Effector memory CD8-positive, alpha-beta T cell (primary cell): ENCODE data around the gene IDNK.

Experiments used
- ATAC-seq: fragments of 150-1000 bp; cut with Tn5 transposase; replicated peaks from 2 replicates; pipeline ENCODE4 v1.10.0; 2021; ENCODE audit warnings: mild to moderate bottlenecking, moderate library complexity
- DNase-seq, 3 experiments: peaks; one replicate each; pipeline ENCODE4 v3.0.0; 2021
- H3K27ac Mint-ChIP-seq, 2 donors: one replicate each; pipeline ENCODE4 v1.8.0; 2022; ENCODE audit warnings: mild to moderate bottlenecking in 2 of 2, mixed read lengths in 2 of 2, moderate library complexity in 2 of 2
- H3K27me3 Mint-ChIP-seq, 2 donors: one replicate each; pipeline ENCODE4 v1.8.0; 2022; ENCODE audit warnings: mixed read lengths in 2 of 2
- H3K36me3 Mint-ChIP-seq: one replicate; pipeline ENCODE4 v1.8.0; 2022; ENCODE audit warnings: mild to moderate bottlenecking, moderate library complexity, mixed read lengths; ENCODE audit not compliant: insufficient read depth
- H3K4me1 Mint-ChIP-seq, 2 donors: one replicate each; pipeline ENCODE4 v1.8.0; 2022; ENCODE audit warnings: low read depth in 2 of 2, mixed read lengths in 2 of 2
- H3K4me3 Mint-ChIP-seq, 2 donors: one replicate each; pipeline ENCODE4 v1.8.0; 2022; ENCODE audit warnings: mild to moderate bottlenecking in 2 of 2, mixed read lengths in 2 of 2, moderate library complexity in 2 of 2
- H3K9me3 Mint-ChIP-seq, 2 donors: one replicate each; pipeline ENCODE4 v1.8.0; 2022; ENCODE audit warnings: mixed read lengths in 2 of 2

Gene IDNK

DNA sequence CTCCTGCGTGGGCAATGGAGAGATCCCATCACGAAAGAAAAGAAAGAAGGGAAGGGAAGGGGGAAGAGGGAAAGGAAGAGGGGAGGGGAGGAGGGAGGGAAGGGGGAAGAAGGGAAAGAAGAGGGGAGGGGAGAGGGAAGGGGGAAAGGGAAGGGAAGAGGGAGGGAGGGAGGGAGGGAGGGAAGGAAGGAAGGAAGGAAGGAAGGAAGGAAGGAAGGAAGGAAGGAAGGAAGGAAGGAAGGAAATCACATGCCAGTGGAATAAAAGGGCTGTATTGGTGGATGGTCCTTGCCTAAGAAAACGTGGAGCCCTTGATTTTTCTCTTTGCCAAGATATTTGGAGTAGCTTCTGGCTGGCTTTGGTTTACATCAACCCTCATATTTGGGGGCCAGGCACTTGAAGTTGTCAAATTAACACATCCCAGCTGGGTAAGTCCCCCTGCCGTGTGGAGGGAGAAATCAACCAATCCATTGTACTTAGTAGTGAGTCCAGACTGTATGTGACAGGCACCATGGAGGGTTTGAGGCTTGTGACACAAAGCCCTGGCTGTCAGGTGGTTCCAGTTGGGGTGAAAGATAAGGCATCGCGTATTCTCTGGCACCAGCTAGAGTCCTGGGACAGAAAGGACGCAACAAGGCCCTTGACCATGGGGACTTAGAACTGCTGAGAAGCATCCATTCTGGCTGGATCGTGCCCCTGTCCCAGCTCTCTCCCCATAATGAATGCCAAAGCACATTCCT, 23.7 kb downstream of the IDNK start:
- no peaks in the 10 kb centered on the region for H3K9me3 Mint-ChIP-seq
- H3K36me3 Mint-ChIP-seq: peaks cover 21% of the 10 kb centered on the region
- peak overlapping the region; percentile 55 to 67 for H3K27ac Mint-ChIP-seq
- ATAC-seq (no peak), DNase-seq (no peak)
- H3K4me1 Mint-ChIP-seq: peaks cover 0 to 3% of the 10 kb centered on the region in 2 donors
- no peak overlapping the region for H3K4me3 Mint-ChIP-seq
- H3K27me3 Mint-ChIP-seq: no peaks in the 10 kb centered on the region

DNA sequence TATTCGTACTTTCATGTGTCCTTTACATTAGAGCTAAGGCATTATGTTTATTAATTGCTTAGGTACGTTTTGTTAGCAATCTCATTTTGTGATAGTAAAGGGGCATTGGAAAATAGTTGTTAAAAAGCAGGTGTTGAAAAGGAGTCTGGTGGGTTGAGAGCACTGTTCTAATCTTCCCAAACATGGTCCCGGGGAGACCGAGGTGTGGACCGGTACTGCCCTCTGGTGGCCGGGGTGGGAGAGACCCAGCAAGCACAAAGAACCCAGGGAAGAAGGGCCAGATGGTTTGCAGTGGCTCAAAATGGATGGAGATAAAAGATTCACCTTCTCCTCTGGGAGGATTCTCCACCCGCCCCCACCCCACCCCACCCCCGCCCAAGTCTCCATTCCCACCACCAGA, 26.1 kb downstream of the IDNK start:
- H3K4me3 Mint-ChIP-seq: no peak overlapping the region
- no peaks in the 10 kb centered on the region for H3K27me3 Mint-ChIP-seq
- H3K36me3 Mint-ChIP-seq: peaks cover 30% of the 10 kb centered on the region
- peak; percentile 70 to 76 (median 70) for DNase-seq
- no peaks in the 10 kb centered on the region for H3K9me3 Mint-ChIP-seq
- peak; percentile 97 for ATAC-seq
- H3K27ac Mint-ChIP-seq: no peak overlapping the region
- H3K4me1 Mint-ChIP-seq: peaks cover 3 to 4% of the 10 kb centered on the region in 2 donors

DNA sequence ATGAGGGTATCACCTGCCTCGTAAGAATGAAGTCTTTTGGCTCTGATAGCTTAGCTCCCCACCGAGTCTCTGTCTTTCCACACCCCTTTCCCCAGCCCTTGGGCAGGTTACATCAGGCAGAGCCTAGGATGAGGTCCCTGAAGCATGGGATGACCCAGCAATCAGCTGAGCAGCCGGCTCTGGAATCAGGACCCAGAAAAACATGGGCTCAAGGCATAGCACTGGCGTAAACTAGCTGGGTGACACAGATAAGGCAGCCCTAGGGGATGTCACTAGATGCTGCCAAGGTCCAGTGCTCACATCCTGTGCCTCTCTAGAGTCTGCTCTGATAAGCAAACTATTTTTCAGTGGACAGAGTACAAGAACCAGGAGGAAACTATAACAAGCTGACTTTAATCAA, 26.6 kb downstream of the IDNK start:
- ATAC-seq (no peak), DNase-seq (no peak)
- peaks cover 3 to 4% of the 10 kb centered on the region in 2 donors for H3K4me1 Mint-ChIP-seq
- H3K27ac Mint-ChIP-seq: no peak overlapping the region
- no peaks in the 10 kb centered on the region for H3K27me3 Mint-ChIP-seq
- peaks cover 33% of the 10 kb centered on the region for H3K36me3 Mint-ChIP-seq
- no peaks in the 10 kb centered on the region for H3K9me3 Mint-ChIP-seq
- H3K4me3 Mint-ChIP-seq: no peak overlapping the region

DNA sequence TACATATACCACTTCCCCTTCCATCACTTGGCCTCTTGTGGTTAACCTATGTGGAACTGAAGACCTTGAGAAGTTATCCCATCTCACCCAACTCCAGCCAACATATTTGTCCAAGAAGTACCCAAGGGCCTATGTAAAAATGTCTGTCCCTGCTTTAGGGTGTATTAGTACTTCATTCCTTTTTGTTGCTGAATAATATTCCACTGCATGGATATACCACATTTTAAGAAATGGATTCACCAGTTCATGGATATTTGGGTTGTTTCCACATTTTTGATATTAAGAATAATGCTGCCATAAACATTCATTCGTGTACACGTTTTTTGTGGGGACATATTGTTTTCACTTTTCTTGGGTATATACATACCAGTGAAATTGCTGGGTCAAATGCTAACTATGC, 28.6 kb downstream of the IDNK start:
- no peaks in the 10 kb centered on the region for H3K9me3 Mint-ChIP-seq
- no peak overlapping the region for H3K27ac Mint-ChIP-seq
- H3K4me3 Mint-ChIP-seq: no peak overlapping the region
- DNase-seq (no peak), ATAC-seq (no peak)
- H3K4me1 Mint-ChIP-seq: peaks cover 0 to 4% of the 10 kb centered on the region in 2 donors
- H3K36me3 Mint-ChIP-seq: peaks cover 35% of the 10 kb centered on the region
- no peaks in the 10 kb centered on the region for H3K27me3 Mint-ChIP-seq

DNA sequence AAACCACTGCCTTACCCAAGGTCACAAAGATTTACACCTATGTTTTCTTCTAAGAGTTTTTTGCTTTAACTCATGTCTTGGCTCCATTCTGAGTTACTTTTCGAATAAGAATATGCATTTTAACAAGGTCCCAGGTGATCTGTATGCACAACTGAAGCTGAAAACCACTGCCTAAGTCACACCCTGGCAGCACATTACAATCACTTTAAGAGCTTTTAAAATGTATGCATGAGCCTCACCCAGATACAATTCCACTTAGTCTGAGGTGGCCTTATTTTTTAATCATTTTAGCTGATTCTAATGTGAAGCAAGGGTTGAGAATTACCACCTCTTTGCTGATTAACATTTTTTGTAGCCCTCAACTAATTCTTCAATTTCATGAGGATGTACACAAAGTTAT, 29.5 kb downstream of the IDNK start:
- Mint-ChIP-seq H3K9me3 (no peaks in the 10 kb centered on the region), H3K36me3 (peaks cover 32% of the 10 kb centered on the region)

DNA sequence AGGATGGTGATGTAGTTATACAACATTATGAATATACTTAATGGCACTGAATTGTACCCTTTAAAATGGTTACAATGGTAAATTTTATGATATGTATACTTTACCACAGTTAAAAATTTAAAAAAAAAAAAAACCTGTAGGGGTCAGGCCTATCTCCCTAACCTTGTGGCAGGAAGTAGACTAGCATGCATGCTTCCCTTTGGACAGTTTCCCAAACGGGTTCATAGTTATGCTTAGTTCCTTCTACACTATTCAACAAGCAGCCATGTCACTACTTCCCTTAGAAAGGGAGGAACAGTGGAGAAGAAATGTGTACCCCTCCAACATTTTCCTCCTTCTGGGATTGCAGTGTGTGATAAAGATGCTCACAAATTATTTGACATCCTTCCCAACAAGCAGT, 32.5 kb downstream of the IDNK start:
- Mint-ChIP-seq H3K27ac (no peak overlapping the region), H3K27me3 (no peaks in the 10 kb centered on the region), H3K36me3 (peaks cover 40% of the 10 kb centered on the region), H3K4me3 (no peak overlapping the region), H3K9me3 (no peaks in the 10 kb centered on the region), H3K4me1 (peaks cover 0 to 7% of the 10 kb centered on the region in 2 donors)
- ATAC-seq (no peak), DNase-seq (no peak)

More for the DNA sequence above, 29.5 kb downstream of the IDNK start:
- Mint-ChIP-seq H3K27ac (no peak overlapping the region), H3K4me3 (no peak overlapping the region), H3K4me1 (peaks cover 0 to 4% of the 10 kb centered on the region in 2 donors), H3K27me3 (no peaks in the 10 kb centered on the region)
- ATAC-seq: no peak
- DNase-seq: no peak

DNA sequence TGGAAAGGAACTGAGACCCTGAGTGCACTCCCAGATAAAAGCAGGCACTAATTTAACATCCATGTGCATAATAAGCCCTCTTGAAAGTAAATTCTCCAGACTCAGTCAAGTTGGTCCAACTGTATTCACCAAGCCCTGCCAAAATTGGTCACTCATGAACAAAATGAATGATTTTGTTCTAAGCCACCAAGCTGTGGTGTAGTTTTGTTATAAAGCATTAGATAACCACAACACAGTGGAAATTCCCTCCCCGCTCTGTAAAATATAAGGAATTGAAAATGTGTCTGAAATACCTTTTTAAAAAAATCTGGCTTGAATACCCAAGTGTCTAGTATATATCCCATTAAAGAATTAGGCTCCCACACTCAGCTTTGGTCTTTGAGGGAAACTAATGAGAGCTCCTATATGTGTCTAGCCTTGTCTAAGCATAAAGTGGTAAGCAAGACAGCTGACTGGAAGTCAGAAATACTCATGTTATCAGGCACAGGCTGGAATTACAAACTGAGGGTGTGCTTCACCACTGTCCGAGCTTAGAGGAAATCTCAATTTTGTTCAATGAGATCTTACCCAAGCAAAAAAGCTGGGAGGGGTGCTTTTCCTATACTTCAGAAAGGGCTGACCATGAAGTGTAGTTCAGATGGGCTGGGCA, 33.2 kb downstream of the IDNK start:
- ATAC-seq: no peak
- Mint-ChIP-seq H3K9me3 (no peaks in the 10 kb centered on the region), H3K27ac (no peak overlapping the region), H3K4me3 (no peak overlapping the region), H3K36me3 (peaks cover 43% of the 10 kb centered on the region), H3K27me3 (no peaks in the 10 kb centered on the region), H3K4me1 (peaks cover 0 to 7% of the 10 kb centered on the region in 2 donors)
- no peak for DNase-seq

DNA sequence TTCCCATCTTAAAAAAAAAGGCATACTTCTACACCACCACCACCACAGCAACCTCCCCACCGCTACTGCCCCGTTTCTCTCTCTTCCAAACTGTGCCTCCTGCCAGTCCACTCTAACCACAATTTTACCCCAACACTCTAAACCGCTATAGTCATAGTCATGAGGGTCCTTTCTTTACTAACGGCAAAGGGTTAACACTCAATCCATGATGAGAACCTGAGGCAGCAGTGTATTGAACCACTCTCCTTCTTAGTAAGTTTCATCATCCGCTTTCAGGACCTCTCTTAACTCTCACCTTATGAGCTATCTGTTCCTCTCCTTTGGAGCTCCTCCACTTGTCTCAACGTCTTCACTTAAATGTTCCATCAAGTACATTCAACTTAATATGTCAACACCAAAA, 34.0 kb downstream of the IDNK start:
- H3K27me3 Mint-ChIP-seq: no peaks in the 10 kb centered on the region
- no peak overlapping the region for H3K4me3 Mint-ChIP-seq
- DNase-seq: no peak
- no peak overlapping the region for H3K27ac Mint-ChIP-seq
- H3K4me1 Mint-ChIP-seq: peaks cover 0 to 7% of the 10 kb centered on the region in 2 donors
- H3K9me3 Mint-ChIP-seq: no peaks in the 10 kb centered on the region
- H3K36me3 Mint-ChIP-seq: peaks cover 47% of the 10 kb centered on the region
- ATAC-seq: no peak

DNA sequence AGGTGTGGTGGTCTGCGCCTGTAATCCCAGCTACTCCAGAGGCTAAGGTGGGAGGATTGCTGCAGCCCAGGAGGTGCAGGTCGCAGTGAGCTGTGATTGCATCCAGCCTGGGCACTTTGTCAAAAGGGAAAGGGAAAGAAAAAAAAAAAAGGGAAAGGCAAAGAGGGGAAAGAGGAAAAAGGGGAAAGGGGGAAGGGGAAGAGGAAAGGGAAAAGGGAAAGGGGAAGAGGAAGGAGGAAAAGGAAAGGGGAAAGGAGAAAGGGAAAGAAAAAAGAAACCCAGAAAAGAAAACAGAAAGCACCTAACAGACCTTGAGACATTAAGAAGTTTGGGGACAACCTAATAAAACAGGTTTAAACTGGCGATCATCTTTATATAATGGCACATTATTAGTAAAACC, 40.0 kb downstream of the IDNK start:
- ATAC-seq (no peak), DNase-seq (no peak)
- no peak overlapping the region for H3K4me3 Mint-ChIP-seq
- H3K36me3 Mint-ChIP-seq: peaks cover 78% of the 10 kb centered on the region
- no peaks in the 10 kb centered on the region for H3K27me3 Mint-ChIP-seq
- peaks cover 2 to 3% of the 10 kb centered on the region in 2 donors for H3K4me1 Mint-ChIP-seq
- no peaks in the 10 kb centered on the region for H3K9me3 Mint-ChIP-seq
- peak overlapping the region in 1 of 2 donors; percentile 71 for H3K27ac Mint-ChIP-seq

DNA sequence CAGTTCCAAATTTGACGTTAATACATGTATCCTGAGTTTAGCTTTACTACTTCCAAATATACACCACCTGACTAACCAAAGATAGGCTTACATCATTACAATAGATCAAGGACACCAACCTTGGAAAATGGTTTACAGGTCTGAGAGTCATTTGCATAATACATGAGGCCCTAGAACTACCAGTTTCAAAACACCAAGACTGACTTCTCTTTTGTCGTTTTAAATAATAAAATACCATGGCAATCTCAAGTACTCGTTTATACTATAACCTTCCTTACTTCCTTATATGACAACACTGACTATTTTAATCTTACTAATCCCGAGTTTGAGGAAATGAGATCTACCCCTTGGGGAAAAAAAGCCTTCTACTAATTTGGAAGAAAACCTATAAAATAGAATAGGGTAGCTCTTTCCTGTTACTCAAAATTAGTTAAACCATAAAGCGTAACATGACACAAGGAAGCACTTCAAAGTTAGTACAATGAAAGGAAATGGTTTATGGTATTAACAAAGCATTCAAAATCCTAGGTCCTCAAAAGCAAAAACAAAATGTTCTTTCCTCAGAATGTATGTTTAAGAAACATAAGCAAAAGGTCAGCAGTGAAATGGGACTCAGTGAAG, 42.7 kb downstream of the IDNK start:
- DNase-seq (no peak), ATAC-seq (no peak)
- H3K4me1 Mint-ChIP-seq: peaks cover 0 to 2% of the 10 kb centered on the region in 2 donors
- H3K36me3 Mint-ChIP-seq: peaks cover 87% of the 10 kb centered on the region
- H3K27me3 Mint-ChIP-seq: no peaks in the 10 kb centered on the region
- H3K27ac Mint-ChIP-seq: peak overlapping the region in 1 of 2 donors; percentile 21
- H3K4me3 Mint-ChIP-seq: no peak overlapping the region
- H3K9me3 Mint-ChIP-seq: no peaks in the 10 kb centered on the region

DNA sequence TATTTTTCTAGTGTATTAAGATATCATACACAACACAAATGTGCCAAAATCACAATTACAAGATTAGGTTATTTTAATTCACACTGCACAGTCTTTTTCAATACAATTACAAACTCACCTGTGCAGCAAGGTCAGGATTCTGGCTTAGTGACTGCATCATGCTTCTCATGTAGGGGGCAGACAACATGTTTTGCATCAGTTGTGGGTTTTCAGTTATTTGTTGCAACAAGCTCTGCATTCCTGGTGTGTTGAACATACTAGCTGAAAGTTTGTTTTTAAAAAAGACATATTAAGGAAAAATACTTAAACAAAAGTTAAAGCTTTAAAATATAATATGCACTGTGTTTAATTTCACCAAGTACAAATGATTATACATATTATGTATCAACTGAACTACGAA, 46.1 kb downstream of the IDNK start:
- Mint-ChIP-seq H3K4me1 (peaks cover 1 to 11% of the 10 kb centered on the region in 2 donors), H3K9me3 (no peaks in the 10 kb centered on the region), H3K27me3 (no peaks in the 10 kb centered on the region), H3K4me3 (no peak overlapping the region), H3K27ac (no peak overlapping the region), H3K36me3 (peaks cover 86% of the 10 kb centered on the region)
- no peak for DNase-seq
- ATAC-seq: no peak

DNA sequence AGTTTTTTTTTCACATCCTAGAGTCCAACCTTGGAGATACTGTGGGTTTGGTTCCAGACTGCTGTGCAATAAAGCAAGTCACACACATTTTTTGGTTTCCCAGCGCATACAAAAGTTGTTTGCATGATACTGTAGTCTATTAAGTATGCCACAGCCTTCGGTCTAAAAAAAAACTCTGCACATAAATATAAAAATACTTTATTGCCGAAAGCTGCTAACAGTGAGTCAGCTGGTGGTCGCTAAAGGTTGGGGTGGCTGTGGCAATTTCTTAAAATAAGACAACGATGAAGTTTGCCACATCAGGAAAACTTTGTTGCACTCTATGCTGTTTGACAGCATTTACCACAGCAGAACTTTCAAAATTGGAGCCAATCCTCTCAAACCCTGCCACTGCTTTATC, 47.4 kb downstream of the IDNK start:
- Mint-ChIP-seq H3K27ac (peak overlapping the region in 1 of 2 donors; percentile 60), H3K4me3 (no peak overlapping the region), H3K36me3 (peaks cover 85% of the 10 kb centered on the region), H3K27me3 (no peaks in the 10 kb centered on the region), H3K9me3 (no peaks in the 10 kb centered on the region), H3K4me1 (peaks cover 3 to 15% of the 10 kb centered on the region in 2 donors)
- DNase-seq (no peak), ATAC-seq (no peak)

DNA sequence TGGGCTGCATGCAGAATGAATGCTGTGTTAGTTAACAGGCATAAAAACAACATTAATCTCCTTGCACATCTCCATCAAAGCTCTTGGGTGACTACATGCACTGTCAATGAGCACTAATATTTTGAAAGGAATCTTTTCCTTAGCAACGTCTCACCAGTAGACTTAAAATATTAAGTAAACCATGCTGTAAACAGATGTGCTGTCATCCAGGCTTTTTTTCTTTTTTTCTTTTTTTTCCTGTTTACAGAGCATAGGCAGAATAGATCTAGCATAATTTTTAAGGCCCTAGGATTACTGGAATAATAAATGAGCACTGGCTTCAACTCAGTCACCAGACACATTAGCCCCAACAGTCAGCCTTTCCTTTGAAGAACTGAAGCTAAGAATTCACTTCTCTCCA, 48.5 kb downstream of the IDNK start:
- ATAC-seq: no peak
- H3K9me3 Mint-ChIP-seq: no peaks in the 10 kb centered on the region
- peaks cover 3 to 15% of the 10 kb centered on the region in 2 donors for H3K4me1 Mint-ChIP-seq
- peaks cover 84% of the 10 kb centered on the region for H3K36me3 Mint-ChIP-seq
- H3K27me3 Mint-ChIP-seq: no peaks in the 10 kb centered on the region
- no peak overlapping the region for H3K4me3 Mint-ChIP-seq
- peak overlapping the region in 1 of 2 donors; percentile 16 for H3K27ac Mint-ChIP-seq
- DNase-seq: no peak

DNA sequence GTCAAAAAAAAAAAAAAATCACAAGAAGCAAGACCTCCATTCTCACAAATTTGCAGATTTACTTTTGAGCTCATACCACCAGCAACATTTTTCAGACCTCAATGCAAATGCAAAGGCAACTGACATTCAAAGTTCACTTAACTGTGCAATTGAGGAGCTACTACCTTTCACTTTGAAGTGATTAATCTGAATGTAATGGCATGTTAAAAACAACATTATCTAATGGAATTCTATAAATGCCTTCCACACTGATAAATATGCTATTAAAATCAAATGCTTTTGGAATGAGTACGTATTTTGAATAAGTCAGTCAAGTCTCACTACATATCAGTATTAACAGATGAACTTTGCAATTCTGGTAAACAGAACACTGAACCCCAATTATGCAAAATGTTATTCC, 52.5 kb downstream of the IDNK start:
- Mint-ChIP-seq H3K4me3 (no peak overlapping the region), H3K27me3 (no peaks in the 10 kb centered on the region), H3K27ac (no peak overlapping the region), H3K4me1 (peaks cover 3 to 22% of the 10 kb centered on the region in 2 donors), H3K9me3 (no peaks in the 10 kb centered on the region), H3K36me3 (peaks cover 96% of the 10 kb centered on the region)
- ATAC-seq (no peak), DNase-seq (no peak)
